ENCODE data around the gene KIRREL3.
A peak's percentile ranks its signal among the peaks of the same experiment; 100 is the strongest.

Gene KIRREL3

GRCh38 chr11:126474220-126474619, 526.4 kb downstream of the KIRREL3 start:
- TF ChIP-seq EZH2 (IDR thresholded peaks at IDR 0.05): no peak
- no peak for TF ChIP-seq FOXP2 (optimal IDR thresholded peaks at IDR 0.05; ENCODE audit: control extremely low read depth, extremely low read length, insufficient read depth)
- no peak for TF ChIP-seq POLR2AphosphoS5 (IDR thresholded peaks at IDR 0.05; ENCODE audit: borderline replicate concordance, low read depth, low read length)
- Histone ChIP-seq H3K4me3 (no peak overlapping the region), H3K9me3 (ENCODE audit: low read depth, low read length) (no peaks in the 10 kb centered on the region), H3K36me3 (ENCODE audit: insufficient read depth, low read length) (no peaks in the 10 kb centered on the region), H3K27ac (no peak overlapping the region), H3K9ac (ENCODE audit: insufficient read length) (no peak overlapping the region)
- DNase-seq (ENCODE audit: low read depth, low spot score): no peak

GRCh38 chr11:126473269-126473668, 527.3 kb downstream of the KIRREL3 start:
- Histone ChIP-seq H3K9ac (ENCODE audit: insufficient read length) (no peak overlapping the region), H3K4me3 (no peak overlapping the region), H3K27ac (no peak overlapping the region), H3K9me3 (ENCODE audit: low read depth, low read length) (no peaks in the 10 kb centered on the region), H3K36me3 (ENCODE audit: insufficient read depth, low read length) (no peaks in the 10 kb centered on the region)
- TF ChIP-seq POLR2AphosphoS5 (IDR thresholded peaks at IDR 0.05; ENCODE audit: borderline replicate concordance, low read depth, low read length) (no peak), EZH2 (IDR thresholded peaks at IDR 0.05) (no peak), FOXP2 (optimal IDR thresholded peaks at IDR 0.05; ENCODE audit: control extremely low read depth, extremely low read length, insufficient read depth) (no peak)
- DNase-seq (ENCODE audit: low read depth, low spot score): no peak

GRCh38 chr11:126469311-126469710, 531.3 kb downstream of the KIRREL3 start:
- Histone ChIP-seq H3K9ac (ENCODE audit: insufficient read length) (no peak overlapping the region), H3K4me3 (no peak overlapping the region; the same call in 1 of the 2 replicates), H3K9me3 (ENCODE audit: low read depth, low read length) (no peaks in the 10 kb centered on the region), H3K27ac (peak overlapping the region; percentile 87), H3K36me3 (ENCODE audit: insufficient read depth, low read length) (no peaks in the 10 kb centered on the region)
- TF ChIP-seq FOXP2 (optimal IDR thresholded peaks at IDR 0.05; ENCODE audit: control extremely low read depth, extremely low read length, insufficient read depth): no peak
- TF ChIP-seq EZH2 (IDR thresholded peaks at IDR 0.05): no peak
- TF ChIP-seq POLR2AphosphoS5 (IDR thresholded peaks at IDR 0.05; ENCODE audit: borderline replicate concordance, low read depth, low read length): no peak
- DNase-seq (ENCODE audit: low read depth, low spot score): no peak

DNA sequence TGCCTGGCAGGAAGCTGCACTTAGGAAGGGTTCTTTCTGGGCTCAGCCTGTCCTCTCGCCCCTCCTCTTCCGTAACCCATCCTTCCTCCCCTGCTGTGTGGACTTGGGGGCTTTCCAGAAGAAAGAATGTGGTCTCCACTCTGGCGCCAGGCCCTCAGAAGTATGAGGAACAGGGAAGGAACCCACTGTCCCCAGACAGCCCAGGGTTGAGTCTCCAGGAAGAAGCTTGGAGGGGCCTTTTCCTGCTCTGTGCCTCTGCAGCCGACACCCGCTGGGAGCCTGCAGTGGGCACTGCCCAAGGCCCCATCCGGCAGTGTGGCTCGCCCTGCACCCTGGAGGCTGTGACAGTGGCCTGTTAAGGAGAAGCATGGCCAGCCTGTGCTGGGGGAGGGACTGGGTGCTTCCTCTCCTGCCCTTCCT, 532.5 kb downstream of the KIRREL3 start:
- peak overlapping the region; percentile 87 for H3K27ac ChIP-seq
- no peak for TF ChIP-seq EZH2 (IDR thresholded peaks at IDR 0.05)
- TF ChIP-seq POLR2AphosphoS5 (IDR thresholded peaks at IDR 0.05; ENCODE audit: borderline replicate concordance, low read depth, low read length): peak; percentile 61
- DNase-seq (ENCODE audit: low read depth, low spot score): peak; percentile 82
- H3K36me3 ChIP-seq (ENCODE audit: insufficient read depth, low read length): no peaks in the 10 kb centered on the region
- no peaks in the 10 kb centered on the region for H3K9me3 ChIP-seq (ENCODE audit: low read depth, low read length)
- peak overlapping the region; percentile 26 for H3K4me3 ChIP-seq
- H3K9ac ChIP-seq (ENCODE audit: insufficient read length): no peak overlapping the region

DNA sequence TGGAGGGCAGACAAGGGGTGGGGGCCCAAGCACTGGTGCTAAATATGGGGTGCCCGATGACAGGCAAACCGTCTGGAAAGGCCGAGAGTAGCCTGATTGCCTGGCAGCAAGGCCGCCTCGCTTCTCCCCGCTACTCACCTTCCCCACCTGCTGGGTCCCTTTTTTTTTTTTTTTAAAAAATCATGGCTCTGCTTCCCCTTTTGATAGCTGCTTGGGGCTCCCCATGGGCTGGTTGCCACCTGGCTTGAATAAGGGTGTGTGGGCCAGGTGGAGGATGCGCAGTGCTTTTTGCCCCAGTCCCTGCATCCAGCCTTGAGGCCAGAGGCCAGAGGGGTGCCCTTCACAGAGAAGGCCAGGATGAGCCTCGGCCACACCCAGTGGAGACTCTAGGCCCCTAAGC, 533.1 kb downstream of the KIRREL3 start:
- Histone ChIP-seq H3K27ac (peak overlapping the region; percentile 87), H3K4me3 (peak overlapping the region; percentile 26)

DNA sequence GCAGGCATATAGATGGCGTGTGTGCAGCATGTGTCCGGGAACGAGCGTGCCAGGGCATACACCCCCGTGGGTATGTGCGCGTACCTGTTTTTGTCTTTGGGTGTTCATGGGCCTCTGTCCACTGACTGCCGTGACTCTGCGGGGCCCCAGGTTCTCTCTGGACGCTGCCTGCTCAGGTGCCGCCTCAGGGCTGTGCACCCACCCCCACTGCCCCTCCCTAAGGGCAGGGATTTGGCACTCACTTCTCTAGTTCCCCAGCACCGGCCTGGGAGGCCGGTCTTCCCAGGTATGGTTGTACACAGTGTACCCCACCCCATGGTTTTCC, 533.6 kb downstream of the KIRREL3 start:
- Histone ChIP-seq H3K27ac (peak overlapping the region; percentile 87), H3K9ac (ENCODE audit: insufficient read length) (no peak overlapping the region), H3K9me3 (ENCODE audit: low read depth, low read length) (no peaks in the 10 kb centered on the region), H3K36me3 (ENCODE audit: insufficient read depth, low read length) (no peaks in the 10 kb centered on the region), H3K4me3 (no peak overlapping the region)
- TF ChIP-seq POLR2AphosphoS5 (IDR thresholded peaks at IDR 0.05; ENCODE audit: borderline replicate concordance, low read depth, low read length) (no peak), EZH2 (IDR thresholded peaks at IDR 0.05) (no peak), FOXP2 (optimal IDR thresholded peaks at IDR 0.05; ENCODE audit: control extremely low read depth, extremely low read length, insufficient read depth) (no peak)
- DNase-seq (ENCODE audit: low read depth, low spot score): no peak

More for the DNA sequence above, 533.1 kb downstream of the KIRREL3 start:
- TF ChIP-seq FOXP2 (optimal IDR thresholded peaks at IDR 0.05; ENCODE audit: control extremely low read depth, extremely low read length, insufficient read depth) (no peak), POLR2AphosphoS5 (IDR thresholded peaks at IDR 0.05; ENCODE audit: borderline replicate concordance, low read depth, low read length) (no peak), EZH2 (IDR thresholded peaks at IDR 0.05) (no peak)
- H3K9me3 ChIP-seq (ENCODE audit: low read depth, low read length): no peaks in the 10 kb centered on the region
- H3K9ac ChIP-seq (ENCODE audit: insufficient read length): no peak overlapping the region
- no peaks in the 10 kb centered on the region for H3K36me3 ChIP-seq (ENCODE audit: insufficient read depth, low read length)
- DNase-seq (ENCODE audit: low read depth, low spot score): no peak

- TF ChIP-seq FOXP2 (optimal IDR thresholded peaks at IDR 0.05; ENCODE audit: control extremely low read depth, extremely low read length, insufficient read depth) (peak; percentile 38), POLR2AphosphoS5 (IDR thresholded peaks at IDR 0.05; ENCODE audit: borderline replicate concordance, low read depth, low read length) (no peak)
- no peaks in the 10 kb centered on the region for H3K9me3 ChIP-seq (ENCODE audit: low read depth, low read length)
- no peaks in the 10 kb centered on the region for H3K36me3 ChIP-seq (ENCODE audit: insufficient read depth, low read length)
- H3K4me3 ChIP-seq: peak overlapping the region; percentile 58
- DNase-seq (ENCODE audit: low read depth, low spot score): no peak
- H3K27ac ChIP-seq: peak overlapping the region; percentile 87
- H3K9ac ChIP-seq (ENCODE audit: insufficient read length): peak overlapping the region; percentile 12
These were observed 534.1 kb downstream of the KIRREL3 start for GRCh38 chr11:126466236-126467045.

GRCh38 chr11:126465573-126466188, 534.9 kb downstream of the KIRREL3 start:
- H3K36me3 ChIP-seq (ENCODE audit: insufficient read depth, low read length): no peaks in the 10 kb centered on the region
- H3K9me3 ChIP-seq (ENCODE audit: low read depth, low read length): no peaks in the 10 kb centered on the region
- H3K9ac ChIP-seq (ENCODE audit: insufficient read length): peak overlapping the region; percentile 39
- peak overlapping the region; percentile 58 for H3K4me3 ChIP-seq
- peak overlapping the region; percentile 87 for H3K27ac ChIP-seq
- TF ChIP-seq FOXP2 (optimal IDR thresholded peaks at IDR 0.05; ENCODE audit: control extremely low read depth, extremely low read length, insufficient read depth) (no peak), POLR2AphosphoS5 (IDR thresholded peaks at IDR 0.05; ENCODE audit: borderline replicate concordance, low read depth, low read length) (no peak), EZH2 (IDR thresholded peaks at IDR 0.05) (no peak)
- DNase-seq (ENCODE audit: low read depth, low spot score): no peak

Measured in SK-N-MC (cell line).